Ovary (tissue), 9 donors: ENCODE measurements around the gene FOCAD. TPM values are rescaled to one million over a fixed set of nuclear protein-coding genes. Genes with fewer than 3 reads are reported as not detected.

Experiments used
- DNase-seq, 5 donors: peaks; one replicate each; pipeline ENCODE4 v3.0.0-alpha.2; 2019 to 2020
- H3K27ac ChIP-seq, 2 donors: fragments of 200-600 bp; one replicate each; pipeline versions ENCODE4 v1.5.1 to v1.8.0; 2019 to 2022
- H3K27me3 ChIP-seq: fragments of 200-600 bp; one replicate; pipeline ENCODE4 v1.8.0; 2022
- H3K36me3 ChIP-seq: fragments of 200-600 bp; sonication (generic); one replicate; pipeline ENCODE4 v1.5.1; 2019
- H3K4me1 ChIP-seq: one replicate; pipeline ENCODE4 v1.8.1; 2013; ENCODE audit warnings: mild to moderate bottlenecking, moderate library complexity; ENCODE audit not compliant: insufficient read depth
- H3K4me3 ChIP-seq: fragments of 200-600 bp; sonication (generic); one replicate; pipeline ENCODE4 v1.5.1; 2017
- H3K9me3 ChIP-seq, 2 donors: fragments of 200-600 bp in 1 of 2; sonication (generic) in 1 of 2; one replicate each; pipeline versions ENCODE4 v1.5.1 to v1.8.1; 2013 to 2019; ENCODE audit warnings: mild to moderate bottlenecking in 1 of 2, moderate library complexity in 1 of 2
- CTCF ChIP-seq, 3 donors: fragments of 450-650 bp in 2 of 3; fragments of 200-600 bp in 1 of 3; IDR thresholded peaks; one replicate each; pipeline versions ENCODE4 v1.5.1 to v1.8.0; 2016 to 2022; ENCODE audit warnings: antibody characterized with exemption in 3 of 3, mild to moderate bottlenecking in 1 of 3
- EP300 ChIP-seq: sonication (generic); formaldehyde crosslinking; IDR thresholded peaks from one replicate; pipeline ENCODE4 v1.6.1; 2017; ENCODE audit warnings: antibody characterized with exemption
- POLR2A ChIP-seq: fragments of 450-650 bp; IDR thresholded peaks from one replicate; pipeline ENCODE4 v1.6.1; 2017; ENCODE audit warnings: antibody characterized with exemption, mild to moderate bottlenecking, moderate library complexity
- WGBS, 3 donors: extraction: QIAGEN DNeasy Blood & Tissue Kit in 1 of 3; methylation state at CpG; one replicate each; pipeline versions ENCODE4 v1.1.5 to v1.1.7; 2013 to 2017; 5-methylcytosine and 5-hydroxymethylcytosine counted together
- intact Hi-C, 4 donors: fragments of 100-400 bp; cut with DNase I; formaldehyde crosslinking; loops; one replicate each; pipeline versions ENCODE4 v1.11.0 to v1.15.1; 2022 to 2023
- polyA plus RNA-seq, 2 donors: library from polyadenylated mRNA; stranded (reverse); fragments of 200-250 nt in 1 of 2; fragments of 350-450 nt in 1 of 2; fragmentation: Illumina TruSeq in 1 of 2; extraction: RNeasy Lipid Tissue Mini Kit (QIAGEN cat#74804) in 1 of 2; gene quantifications; one replicate each; pipeline ENCODE4 v1.2.3, GENCODE V29; 2013 to 2014
- total RNA-seq, 7 donors: library from RNA; depleted of rRNA in 2 of 7; stranded (reverse); fragments of >200 nt in 2 of 7; fragmentation: NEBNext Ultra II Directional in 3 of 7; extraction: Animal tissue kit (Norgen Biotek cat#: 25700) in 3 of 7; gene quantifications; one replicate each; pipeline versions ENCODE4 v1.1.0 to v1.2.4, GENCODE V29; 2016 to 2023
- donor health status: DM: no; HTN: no; CAD: no; lungs with moderate emphysema.
- donor health status: DM: no; HTN: no; CAD: no.
- donor health status: Bipolar disorder and iron deficiency.
- donor health status: DM: yes; HTN: yes; CAD: no.
- donor health status: DM: no; HTN: no; CAD: no.
- donor health status: DM: yes; HTN: yes; CAD: no.

The FOCAD gene
- total and polyA plus RNA-seq, 9 donors, result 5.4 to 39.2 (median 22.2) TPM

GRCh38 chr9:20815923-20816703 is 132.1 kb downstream of the FOCAD start:
- Histone ChIP-seq H3K36me3 (no peaks in the 10 kb centered on the region), H3K9me3 (no peaks in the 10 kb centered on the region), H3K4me3 (no peak overlapping the region), H3K27me3 (no peaks in the 10 kb centered on the region), H3K4me1 (no peaks in the 10 kb centered on the region), H3K27ac (no peak overlapping the region)
- WGBS, 3 donors, result 42 to 54% (median 50%) methylated on average over 5 of the region's 5 CpGs
- no peak for TF ChIP-seq POLR2A
- TF ChIP-seq CTCF (IDR thresholded peaks at IDR 0.05), result no peak
- no peak for TF ChIP-seq EP300
- intact Hi-C loops, result no loop called here
- no peak for DNase-seq

DNA sequence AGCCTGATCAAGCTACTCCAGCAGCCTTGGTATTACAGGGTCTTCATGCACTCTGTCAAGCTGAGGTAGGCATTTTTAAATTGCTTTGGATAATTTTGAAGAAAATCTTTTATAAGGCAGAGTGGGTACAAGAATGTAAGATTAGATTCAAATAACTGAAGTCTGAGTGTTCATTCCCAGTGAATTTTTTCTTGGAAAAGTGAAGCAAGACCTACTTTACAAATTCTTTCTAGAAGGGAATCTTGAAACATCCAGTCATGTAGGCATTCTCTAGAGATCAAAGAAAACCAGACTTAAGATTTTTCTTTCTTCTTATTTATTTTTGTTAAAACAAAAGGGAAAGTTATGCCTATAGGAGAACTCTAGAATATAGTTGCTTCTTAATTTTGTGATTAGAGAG is 139.0 kb downstream of the FOCAD start:
- H3K27ac ChIP-seq, result no peak overlapping the region
- TF ChIP-seq EP300, result no peak
- H3K4me3 ChIP-seq, result no peak overlapping the region
- no peak for DNase-seq
- H3K9me3 ChIP-seq, result no peaks in the 10 kb centered on the region
- no peaks in the 10 kb centered on the region for H3K4me1 ChIP-seq
- no peaks in the 10 kb centered on the region for H3K27me3 ChIP-seq
- H3K36me3 ChIP-seq, result no peaks in the 10 kb centered on the region
- intact Hi-C loops, result no loop called here

GRCh38 chr9:20831028-20831427 is 147.0 kb downstream of the FOCAD start:
- Histone ChIP-seq H3K9me3 (no peaks in the 10 kb centered on the region), H3K36me3 (no peaks in the 10 kb centered on the region), H3K4me3 (no peak overlapping the region), H3K27me3 (no peaks in the 10 kb centered on the region), H3K27ac (no peak overlapping the region), H3K4me1 (no peaks in the 10 kb centered on the region)
- 64 to 77% (median 67%) methylated on average over 3 of the region's 3 CpGs for WGBS, 3 donors
- intact Hi-C loops, result no loop called here
- no peak for DNase-seq
- no peak for TF ChIP-seq CTCF (IDR thresholded peaks at IDR 0.05)
- TF ChIP-seq EP300, result no peak
- TF ChIP-seq POLR2A, result no peak

- H3K9me3 ChIP-seq, result no peaks in the 10 kb centered on the region
- H3K27ac ChIP-seq, result no peak overlapping the region
- H3K27me3 ChIP-seq, result no peaks in the 10 kb centered on the region
- H3K4me1 ChIP-seq, result no peaks in the 10 kb centered on the region
- TF ChIP-seq POLR2A (no peak), EP300 (no peak), CTCF (IDR thresholded peaks at IDR 0.05) (no peak)
- intact Hi-C loops, result no loop called here
- 88 to 97% (median 94%) methylated on average over 2 of the region's 2 CpGs for WGBS, 3 donors
- DNase-seq, result no peak
- no peaks in the 10 kb centered on the region for H3K36me3 ChIP-seq
- H3K4me3 ChIP-seq, result no peak overlapping the region
Measured at GRCh38 chr9:20832775-20833174, 148.7 kb downstream of the FOCAD start.
